Measurements from ENCODE around the gene CRB1.

- TF ChIP-seq CTCF (IDR thresholded peaks at IDR 0.05) (no peak), POLR2AphosphoS5 (IDR thresholded peaks at IDR 0.05) (no peak)
These were observed 36.7 kb downstream of the CRB1 start for GRCh38 chr1:197304638-197305200.
